ENCODE results near the gene NEK11. TPM values are rescaled to one million over a fixed set of nuclear protein-coding genes. Genes with fewer than 3 reads are reported as not detected.

Gene NEK11
- total RNA-seq, 1 donor from 2014 or later: 8.1 TPM

GRCh38 chr3:131222599-131222998 is 195.9 kb downstream of the NEK11 start:
- H3K4me3 Mint-ChIP-seq: no peak overlapping the region
- Histone ChIP-seq H3K9ac (no peak overlapping the region), H3K9me3 (ENCODE audit: low read depth) (no peaks in the 10 kb centered on the region), H3K4me3 (no peak overlapping the region), H3K79me2 (ENCODE audit: low read depth) (no peaks in the 10 kb centered on the region), H3F3A (ENCODE audit: low read depth) (no peaks in the 10 kb centered on the region), H3K27ac (no peak overlapping the region), H3K4me2 (no peak overlapping the region), H4K20me1 (ENCODE audit: low read depth) (no peaks in the 10 kb centered on the region), H2AFZ (replicated peaks) (no peak overlapping the region), H3K4me1 (no peaks in the 10 kb centered on the region), H3K27me3 (no peaks in the 10 kb centered on the region), H3K36me3 (no peaks in the 10 kb centered on the region)
- DNase-seq (ENCODE audit: low spot score): no peak
- no peak overlapping the region for H3K27ac Mint-ChIP-seq
- no peak for TF ChIP-seq CTCF (IDR thresholded peaks at IDR 0.05)
- no peak for TF ChIP-seq EZH2phosphoT487 (IDR thresholded peaks at IDR 0.05)
- no peak for TF ChIP-seq EZH2 (IDR thresholded peaks at IDR 0.05)
- peaks cover 21% of the 10 kb centered on the region for H3K4me1 Mint-ChIP-seq
- no peaks in the 10 kb centered on the region for H3K9me3 Mint-ChIP-seq
- peaks cover 5% of the 10 kb centered on the region for H3K27me3 Mint-ChIP-seq (ENCODE audit: insufficient read depth, low read depth)
- no peaks in the 10 kb centered on the region for H3K36me3 Mint-ChIP-seq

GRCh38 chr3:131223373-131224289 is 197.0 kb downstream of the NEK11 start:
- Histone ChIP-seq H3K27me3 (no peaks in the 10 kb centered on the region), H2AFZ (replicated peaks) (no peak overlapping the region), H3K4me1 (no peaks in the 10 kb centered on the region), H3K4me3 (no peak overlapping the region), H3K9ac (no peak overlapping the region), H3K27ac (no peak overlapping the region), H3F3A (ENCODE audit: low read depth) (no peaks in the 10 kb centered on the region), H3K79me2 (ENCODE audit: low read depth) (no peaks in the 10 kb centered on the region), H3K36me3 (no peaks in the 10 kb centered on the region), H3K4me2 (no peak overlapping the region), H3K9me3 (ENCODE audit: low read depth) (no peaks in the 10 kb centered on the region), H4K20me1 (ENCODE audit: low read depth) (no peaks in the 10 kb centered on the region)
- Mint-ChIP-seq H3K4me1 (peaks cover 11% of the 10 kb centered on the region), H3K36me3 (no peaks in the 10 kb centered on the region), H3K27ac (peak overlapping the region; percentile 46), H3K4me3 (no peak overlapping the region), H3K27me3 (ENCODE audit: insufficient read depth, low read depth) (no peaks in the 10 kb centered on the region), H3K9me3 (no peaks in the 10 kb centered on the region)
- TF ChIP-seq CTCF (IDR thresholded peaks at IDR 0.05) (no peak), EZH2phosphoT487 (IDR thresholded peaks at IDR 0.05) (no peak), EZH2 (IDR thresholded peaks at IDR 0.05) (no peak)
- no peak for DNase-seq (ENCODE audit: low spot score)

GRCh38 chr3:131224886-131225550 is 198.3 kb downstream of the NEK11 start:
- H3K9me3 ChIP-seq (ENCODE audit: low read depth): no peaks in the 10 kb centered on the region

More at GRCh38 chr3:131224886-131225550, 198.3 kb downstream of the NEK11 start:
- Histone ChIP-seq H3K27ac (no peak overlapping the region), H3K4me1 (no peaks in the 10 kb centered on the region), H3K36me3 (no peaks in the 10 kb centered on the region), H3K4me3 (no peak overlapping the region), H3K27me3 (no peaks in the 10 kb centered on the region), H2AFZ (replicated peaks) (no peak overlapping the region), H4K20me1 (ENCODE audit: low read depth) (no peaks in the 10 kb centered on the region), H3K79me2 (ENCODE audit: low read depth) (no peaks in the 10 kb centered on the region), H3K9ac (no peak overlapping the region), H3F3A (ENCODE audit: low read depth) (no peaks in the 10 kb centered on the region), H3K4me2 (no peak overlapping the region)
- no peaks in the 10 kb centered on the region for H3K9me3 Mint-ChIP-seq
- H3K27ac Mint-ChIP-seq: no peak overlapping the region
- H3K4me3 Mint-ChIP-seq: no peak overlapping the region
- H3K4me1 Mint-ChIP-seq: peaks cover 8% of the 10 kb centered on the region
- H3K36me3 Mint-ChIP-seq: no peaks in the 10 kb centered on the region
- H3K27me3 Mint-ChIP-seq (ENCODE audit: insufficient read depth, low read depth): no peaks in the 10 kb centered on the region
- TF ChIP-seq EZH2phosphoT487 (IDR thresholded peaks at IDR 0.05) (no peak), EZH2 (IDR thresholded peaks at IDR 0.05) (no peak), CTCF (IDR thresholded peaks at IDR 0.05) (no peak)
- no peak for DNase-seq (ENCODE audit: low spot score)
